Caco-2 (cell line): ENCODE measurements around the gene MAML2. TPM values are rescaled to one million over a fixed set of nuclear protein-coding genes. Genes with fewer than 3 reads are reported as not detected.
A peak's percentile ranks its signal among the peaks of the same experiment; 100 is the strongest.

Source experiments
- Bru-seq: library from RNA; stranded (reverse); fragments of 400-500 nt; gene quantifications from one replicate; lab custom pipeline; 2021; lab: Mats Ljungman, UMichigan
- BruChase-seq, 2 experiments: library from RNA; stranded (reverse); fragments of 400-500 nt; gene quantifications; one replicate each; lab custom pipeline; 2021; lab: Mats Ljungman, UMichigan
- BruUV-seq: library from RNA; stranded (reverse); fragments of 400-500 nt; replicated peaks from 2 replicates; lab custom pipeline; 2021; lab: Mats Ljungman, UMichigan
- CTCF ChIA-PET: fragments of 300-600 bp; sonication (Branson Sonifier 250); formaldehyde crosslinking; loops from one replicate; lab custom pipeline; 2022; ENCODE audit warnings: antibody characterized with exemption; lab: Charles Lee
- POLR2A ChIA-PET: fragments of 300-600 bp; sonication (Branson Sonifier 250); formaldehyde crosslinking; loops from one replicate; lab custom pipeline; 2022; ENCODE audit warnings: antibody characterized with exemption; lab: Charles Lee
- DNase-seq, 2 experiments: peaks; one replicate each; pipeline versions ENCODE4 v3.0.0 to v3.0.0-alpha.2; 2020 to 2022
- H3K27me3 ChIP-seq: replicated peaks from 2 replicates; pipeline ENCODE4 v1.6.0; 2011; ENCODE audit warnings: low read length; ENCODE audit not compliant: control insufficient read depth, insufficient read depth
- H3K36me3 ChIP-seq: 2 replicates; pipeline ENCODE4 v1.5.1; 2011; ENCODE audit warnings: low read length; ENCODE audit not compliant: control insufficient read depth, insufficient read depth
- H3K4me1 ChIP-seq: fragments of 250-450 bp; sonication (Bioruptor Pico); 2 replicates; pipeline ENCODE4 v1.5.1; 2020; ENCODE audit warnings: mild to moderate bottlenecking
- H3K4me3 ChIP-seq: 2 replicates; pipeline ENCODE4 v1.5.1; 2011; ENCODE audit warnings: low read depth, mild to moderate bottlenecking, control low read depth, low read length
- H3K9me3 ChIP-seq: fragments of 250-450 bp; sonication (Bioruptor Pico); 2 replicates; pipeline ENCODE4 v1.5.1; 2020; ENCODE audit warnings: mild to moderate bottlenecking, moderate library complexity
- H3K27ac Mint-ChIP-seq: one replicate; pipeline ENCODE4 v1.8.0; 2022; ENCODE audit warnings: mixed read lengths; ENCODE audit not compliant: unreplicated experiment
- H3K27me3 Mint-ChIP-seq: one replicate; pipeline ENCODE4 v1.8.0; 2022; ENCODE audit warnings: mixed read lengths; ENCODE audit not compliant: insufficient read depth, unreplicated experiment
- H3K36me3 Mint-ChIP-seq: one replicate; pipeline ENCODE4 v1.8.0; 2022; ENCODE audit warnings: mild to moderate bottlenecking, mixed read lengths; ENCODE audit not compliant: insufficient read depth, unreplicated experiment
- H3K4me1 Mint-ChIP-seq: one replicate; pipeline ENCODE4 v1.8.0; 2022; ENCODE audit warnings: low read depth, mixed read lengths; ENCODE audit not compliant: unreplicated experiment
- H3K4me3 Mint-ChIP-seq: one replicate; pipeline ENCODE4 v1.8.0; 2022; ENCODE audit warnings: mild to moderate bottlenecking, moderate library complexity, mixed read lengths; ENCODE audit not compliant: unreplicated experiment
- H3K9me3 Mint-ChIP-seq: one replicate; pipeline ENCODE4 v1.8.0; 2022; ENCODE audit warnings: mixed read lengths; ENCODE audit not compliant: unreplicated experiment
- CTCF ChIP-seq, 2 experiments: fragments of 200-600 bp in 1 of 2; IDR thresholded peaks; 1 replicate in 1 of 2; 2 replicates in 1 of 2; pipeline versions ENCODE4 v1.5.1 to v1.8.0; 2011 to 2022; ENCODE audit warnings: antibody characterized with exemption in 1 of 2, control low read depth in 1 of 2, inconsistent platforms in 1 of 2, low read depth in 1 of 2, low read length in 1 of 2, mild to moderate bottlenecking in 1 of 2, moderate library complexity in 1 of 2; ENCODE audit not compliant: insufficient read depth in 1 of 2, severe bottlenecking in 1 of 2, unreplicated experiment in 1 of 2
- intact Hi-C: fragments of 100-400 bp; cut with micrococcal nuclease; formaldehyde crosslinking; loops from one replicate; pipeline ENCODE4 v1.10.0; 2022; ENCODE audit not compliant: unreplicated experiment
- long read RNA-seq: library from polyadenylated mRNA; stranded (forward); transcript quantifications from one replicate; pipeline ENCODE4 v2.0.0, GENCODE V29; 2022
- total RNA-seq: library from RNA; stranded (reverse); gene quantifications from 2 replicates; pipeline ENCODE4 v1.2.3, GENCODE V29; 2022

Gene MAML2
- total RNA-seq (11.5 and 12.2 TPM in 2 replicates), Bru-seq, nascent RNA (percentile 79 among the genes with signal in this experiment), BruChase-seq, experiment 1, labeled RNA remaining after a 2-hour chase (percentile 80 among the genes with signal in this experiment), BruChase-seq, experiment 2, labeled RNA remaining after a 6-hour chase (percentile 69 among the genes with signal in this experiment)
- long read RNA-seq, partial matches to known transcripts = 0 of 1 reads
- long read RNA-seq, other reads (novel, unspliced or antisense) = 1 of 1 reads

GRCh38 chr11:96342961-96343711 is at the start of gene MAML2:
Gene MAML2 (minus strand): TSS chr11:96343195. CDS start chr11:96341895, 1,300 bp downstream.
- peak within 1 kb of the TSS; percentile 68 for H3K27ac Mint-ChIP-seq
- H3K4me1 Mint-ChIP-seq = peaks cover 24% of the 10 kb centered on the region
- no peaks in the 10 kb centered on the region for H3K27me3 ChIP-seq
- ChIA-PET POLR2A (interaction anchor here (0.5 to 1.6 kb wide), 8 partner anchors 46 to 494 kb away, joined by 3 to 13 read pairs (median 4); partner anchors contain the start of genes CCDC82 and JRKL), CTCF (interaction anchor here (0.5 to 4.0 kb wide), 86 partner anchors 9 to 554 kb away, joined by 3 to 119 read pairs (median 5); partner anchors contain the start of genes CCDC82, FAM76B, JRKL and MTMR2)
- no TSS peak for BruUV-seq
- TF ChIP-seq CTCF (IDR thresholded peaks at IDR 0.05; ENCODE audit: insufficient read depth in 1 of 2, low read depth in 1 of 2, low read length in 1 of 2, severe bottlenecking in 1 of 2, unreplicated experiment in 1 of 2) = peak; percentile 99
- no peaks in the 10 kb centered on the region for H3K9me3 Mint-ChIP-seq
- H3K36me3 Mint-ChIP-seq = no peaks in the 10 kb centered on the region
- peak within 1 kb of the TSS; percentile 66 for H3K4me3 ChIP-seq
- peaks cover 19% of the 10 kb centered on the region for H3K4me1 ChIP-seq
- intact Hi-C loops = loop anchor here (1.0 to 5.0 kb wide), 16 partner anchors 21 to 506 kb away; partner anchors contain the start of genes CCDC82 and MTMR2
- H3K27me3 Mint-ChIP-seq = no peaks in the 10 kb centered on the region
- H3K9me3 ChIP-seq = no peaks in the 10 kb centered on the region
- H3K36me3 ChIP-seq = no peaks in the 10 kb centered on the region
- peak; percentile 96 to 97 for DNase-seq
- peak within 1 kb of the TSS; percentile 93 for H3K4me3 Mint-ChIP-seq

GRCh38 chr11:96391698-96392307 is 48.8 kb upstream of the MAML2 start:
- H3K27ac Mint-ChIP-seq = no peak overlapping the region
- no peaks in the 10 kb centered on the region for H3K9me3 Mint-ChIP-seq
- H3K4me1 ChIP-seq = peaks cover 28% of the 10 kb centered on the region
- no peak overlapping the region for H3K4me3 Mint-ChIP-seq
- BruUV-seq = no TSS peak
- H3K27me3 Mint-ChIP-seq = no peaks in the 10 kb centered on the region
- no peaks in the 10 kb centered on the region for H3K27me3 ChIP-seq
- CTCF ChIA-PET = interaction anchor here (0.6 to 3.7 kb wide), 3 partner anchors 49 to 556 kb away, joined by 3 to 26 read pairs (median 3); partner anchors contain the start of gene MAML2
- POLR2A ChIA-PET = no interaction called here
- DNase-seq = no peak
- no peak for TF ChIP-seq CTCF (IDR thresholded peaks at IDR 0.05; ENCODE audit: insufficient read depth in 1 of 2, low read depth in 1 of 2, low read length in 1 of 2, severe bottlenecking in 1 of 2, unreplicated experiment in 1 of 2)
- no peaks in the 10 kb centered on the region for H3K9me3 ChIP-seq
- no peaks in the 10 kb centered on the region for H3K36me3 ChIP-seq
- intact Hi-C loops = loop anchor here (2.0 kb wide), 3 partner anchors 35 to 467 kb away; partner anchors contain the start of gene MTMR2
- peaks cover 7% of the 10 kb centered on the region for H3K36me3 Mint-ChIP-seq
- peaks cover 19% of the 10 kb centered on the region for H3K4me1 Mint-ChIP-seq
- H3K4me3 ChIP-seq = no peak overlapping the region
